H1 (cell line): ENCODE measurements around the gene TK2. TPM values are rescaled to one million over a fixed set of nuclear protein-coding genes. Genes with fewer than 3 reads are reported as not detected.

Experiments
- CTCF ChIA-PET: fragments of 300-600 bp; sonication (Branson Sonifier 250); formaldehyde crosslinking; loops from one replicate; lab custom pipeline; 2021; ENCODE audit not compliant: partially characterized antibody; lab: Charles Lee
- POLR2A ChIA-PET: fragments of 300-600 bp; sonication (Branson Sonifier 250); formaldehyde crosslinking; loops from one replicate; lab custom pipeline; 2021; ENCODE audit warnings: inconsistent platforms; ENCODE audit not compliant: partially characterized antibody; lab: Charles Lee
- DNase-seq, 2 experiments: peaks; one replicate each; pipeline versions ENCODE4 v3.0.0 to v3.0.0-alpha.2; 2010 to 2022; ENCODE audit warnings: low spot score in 2 of 2, low read depth in 1 of 2, mixed read lengths in 1 of 2
- FAIRE-seq: peaks from 2 replicates; lab custom pipeline; 2011; peaks lifted over from hg19 to GRCh38; lab: Jason Lieb, UNC
- H2AFZ ChIP-seq: 2 replicates; pipeline ENCODE4 v1.8.1; 2012; ENCODE audit warnings: low read length, inconsistent platforms
- H2AK5ac ChIP-seq: 2 replicates; pipeline ENCODE4 v1.6.1; 2013; ENCODE audit warnings: low read depth, low read length
- H2BK120ac ChIP-seq: replicated peaks from 2 replicates; pipeline ENCODE3; 2013; ENCODE audit warnings: low read depth, low read length, inconsistent platforms
- H2BK12ac ChIP-seq: 2 replicates; pipeline ENCODE4 v1.6.1; 2013; ENCODE audit warnings: low read depth, low read length
- H2BK15ac ChIP-seq: 2 replicates; pipeline ENCODE4 v1.6.1; 2013; ENCODE audit warnings: low read length
- H2BK20ac ChIP-seq: 2 replicates; pipeline ENCODE4 v1.6.1; 2013; ENCODE audit warnings: low read length
- H2BK5ac ChIP-seq: 2 replicates; pipeline ENCODE4 v1.6.1; 2013; ENCODE audit warnings: low read depth, low read length
- H3K14ac ChIP-seq: 2 replicates; pipeline ENCODE4 v1.6.1; 2013; ENCODE audit warnings: inconsistent platforms; ENCODE audit not compliant: insufficient read length
- H3K18ac ChIP-seq: 2 replicates; pipeline ENCODE4 v1.6.1; 2013; ENCODE audit warnings: low read length; ENCODE audit errors: extremely low read depth
- H3K23ac ChIP-seq: 2 replicates; pipeline ENCODE4 v1.6.1; 2013; ENCODE audit warnings: inconsistent platforms; ENCODE audit not compliant: insufficient read length
- H3K23me2 ChIP-seq: 2 replicates; pipeline ENCODE4 v1.6.1; 2013; ENCODE audit warnings: low read depth, low read length
- H3K27ac ChIP-seq: 2 replicates; pipeline ENCODE4 v1.6.1; 2011; ENCODE audit warnings: low read depth, low read length, inconsistent platforms
- H3K27me3 ChIP-seq, 4 experiments: replicated peaks in 1 of 4; 1 replicate in 1 of 4; 2 replicates in 3 of 4; pipeline versions ENCODE4 v1.6.1 to v1.8.1; 2011 to 2013; ENCODE audit warnings: low read length in 3 of 4, mild to moderate bottlenecking in 3 of 4, inconsistent platforms in 2 of 4, mixed read lengths in 2 of 4, moderate library complexity in 1 of 4; ENCODE audit not compliant: control insufficient read depth in 3 of 4, insufficient read depth in 3 of 4; ENCODE audit errors: extremely low read depth in 1 of 4
- H3K36me3 ChIP-seq, 4 experiments: 2 replicates each; pipeline versions ENCODE4 v1.6.1 to v1.8.1; 2011 to 2013; ENCODE audit warnings: mild to moderate bottlenecking in 4 of 4, low read length in 3 of 4, moderate library complexity in 2 of 4, control low read depth in 1 of 4, inconsistent platforms in 1 of 4; ENCODE audit not compliant: insufficient read depth in 4 of 4, control insufficient read depth in 2 of 4
- H3K4ac ChIP-seq: replicated peaks from 2 replicates; pipeline ENCODE3; 2013; ENCODE audit warnings: low read length, low read depth, mixed read lengths, inconsistent platforms; ENCODE audit not compliant: insufficient read length
- H3K4me1 ChIP-seq, 4 experiments: replicated peaks in 1 of 4; 1 replicate in 1 of 4; 2 replicates in 3 of 4; pipeline versions ENCODE4 v1.6.1 to v1.8.1; 2011 to 2013; ENCODE audit warnings: low read length in 3 of 4, inconsistent platforms in 2 of 4, mixed read lengths in 1 of 4; ENCODE audit not compliant: insufficient read depth in 4 of 4, control insufficient read depth in 3 of 4
- H3K4me2 ChIP-seq, 2 experiments: 2 replicates each; pipeline versions ENCODE4 v1.6.1 to v1.8.1; 2011 to 2013; ENCODE audit warnings: low read depth in 2 of 2, low read length in 2 of 2, control low read depth in 1 of 2, inconsistent platforms in 1 of 2, mild to moderate bottlenecking in 1 of 2; ENCODE audit not compliant: insufficient read depth in 1 of 2
- H3K4me3 ChIP-seq, 4 experiments: fragments of 200-600, 300-600 bp in 1 of 4; sonication (generic), shearing (Covaris generic), sonication (Bioruptor Twin) in 1 of 4; 2 replicates each; pipeline versions ENCODE4 v1.5.1 to v1.8.1; 2011 to 2016; ENCODE audit warnings: low read length in 4 of 4, low read depth in 3 of 4, control low read depth in 2 of 4, inconsistent platforms in 2 of 4, mild to moderate bottlenecking in 2 of 4, mixed read lengths in 1 of 4, moderate library complexity in 1 of 4; ENCODE audit not compliant: insufficient read depth in 2 of 4; ENCODE audit errors: extremely low read depth in 1 of 4
- H3K56ac ChIP-seq: replicated peaks from 2 replicates; pipeline ENCODE3; 2013; ENCODE audit warnings: low read depth, mild to moderate bottlenecking, mixed read lengths, low read length, inconsistent platforms; ENCODE audit not compliant: insufficient read length
- H3K79me1 ChIP-seq: 2 replicates; pipeline ENCODE4 v1.6.1; 2013; ENCODE audit warnings: low read depth, low read length, control low read depth
- H3K79me2 ChIP-seq, 2 experiments: 2 replicates each; pipeline versions ENCODE4 v1.6.1 to v1.8.1; 2012 to 2013; ENCODE audit warnings: low read length in 2 of 2, mild to moderate bottlenecking in 2 of 2, inconsistent platforms in 1 of 2; ENCODE audit not compliant: insufficient read depth in 2 of 2, control insufficient read depth in 1 of 2
- H3K9ac ChIP-seq, 4 experiments: replicated peaks in 1 of 4; 1 replicate in 1 of 4; 2 replicates in 3 of 4; pipeline versions ENCODE4 v1.6.1 to v1.8.1; 2011 to 2013; ENCODE audit warnings: low read depth in 3 of 4, low read length in 3 of 4, control low read depth in 2 of 4, mild to moderate bottlenecking in 2 of 4, moderate library complexity in 2 of 4, inconsistent platforms in 1 of 4; ENCODE audit errors: extremely low read depth in 1 of 4
- H3K9me3 ChIP-seq, 2 experiments: 2 replicates each; pipeline versions ENCODE4 v1.6.1 to v1.8.1; 2012 to 2013; ENCODE audit warnings: mild to moderate bottlenecking in 2 of 2, moderate library complexity in 2 of 2, control low read depth in 1 of 2, inconsistent platforms in 1 of 2, low read depth in 1 of 2, low read length in 1 of 2, mixed read lengths in 1 of 2; ENCODE audit not compliant: insufficient read depth in 2 of 2
- H4K20me1 ChIP-seq, 2 experiments: replicated peaks in 1 of 2; 2 replicates each; pipeline versions ENCODE3 to v1.8.1; 2011 to 2013; ENCODE audit warnings: inconsistent platforms in 2 of 2, low read length in 2 of 2, mild to moderate bottlenecking in 1 of 2; ENCODE audit not compliant: insufficient read depth in 2 of 2, control insufficient read depth in 1 of 2
- H4K5ac ChIP-seq: 2 replicates; pipeline ENCODE4 v1.6.1; 2013; ENCODE audit warnings: low read length, low read depth, mixed read lengths, inconsistent platforms; ENCODE audit not compliant: insufficient read length
- H4K8ac ChIP-seq: 2 replicates; pipeline ENCODE4 v1.8.0; 2013; ENCODE audit warnings: mild to moderate bottlenecking, moderate library complexity, low read length, inconsistent platforms; ENCODE audit not compliant: insufficient read depth; ENCODE audit errors: extremely low read depth
- H4K91ac ChIP-seq: replicated peaks from 2 replicates; pipeline ENCODE3; 2013; ENCODE audit warnings: low read length, mixed read lengths, inconsistent platforms; ENCODE audit not compliant: insufficient read length
- CBX5 ChIP-seq: fragments of 300-800, 300-1000 bp; sonication (generic); IDR thresholded peaks from 2 replicates; pipeline ENCODE4 v1.7.1; 2016; ENCODE audit warnings: antibody characterized with exemption, low read length, low read depth
- CHD1 ChIP-seq: IDR thresholded peaks from 2 replicates; pipeline ENCODE4 v1.6.1; 2012; ENCODE audit warnings: low read depth, low read length, improper control_type of control experiment
- CHD2 ChIP-seq: IDR thresholded peaks from 2 replicates; pipeline ENCODE4 v1.6.1; 2012; ENCODE audit warnings: low read length, improper control_type of control experiment
- HDAC2 ChIP-seq, 2 experiments: fragments of 300-600 bp in 1 of 2; sonication (generic) in 1 of 2; IDR thresholded peaks; 2 replicates each; pipeline ENCODE4 v1.6.1; 2011 to 2012; ENCODE audit warnings: low read depth in 2 of 2, low read length in 2 of 2, mild to moderate bottlenecking in 2 of 2, moderate library complexity in 2 of 2, borderline replicate concordance in 1 of 2, inconsistent platforms in 1 of 2
- JUND ChIP-seq: IDR thresholded peaks from 2 replicates; pipeline ENCODE4 v1.6.1; 2011; ENCODE audit warnings: mild to moderate bottlenecking, improper control_type of control experiment, low read length
- PHF8 ChIP-seq: fragments of 200-600 bp; sonication (generic); conservative IDR thresholded peaks from 2 replicates; pipeline ENCODE4 v1.7.1; 2012; ENCODE audit warnings: low read depth, mild to moderate bottlenecking, inconsistent platforms, low read length, moderate library complexity
- POLR2A ChIP-seq, 2 experiments: IDR thresholded peaks; 1 replicate in 1 of 2; 2 replicates in 1 of 2; pipeline ENCODE4 v1.6.1; 2011; ENCODE audit warnings: low read depth in 2 of 2, low read length in 2 of 2, mild to moderate bottlenecking in 2 of 2; ENCODE audit errors: control extremely low read depth in 1 of 2
- POLR2AphosphoS5 ChIP-seq: IDR thresholded peaks from 2 replicates; pipeline ENCODE4 v1.6.1; 2011; ENCODE audit warnings: low read depth, low read length
- SP4 ChIP-seq: IDR thresholded peaks from 2 replicates; pipeline ENCODE4 v1.6.1; 2012; ENCODE audit warnings: low read length, inconsistent platforms
- TAF7 ChIP-seq: optimal IDR thresholded peaks from 2 replicates; pipeline ENCODE3; 2011; ENCODE audit warnings: low read depth, mild to moderate bottlenecking, inconsistent platforms, low read length, moderate library complexity, borderline replicate concordance
- TBP ChIP-seq: IDR thresholded peaks from 2 replicates; pipeline ENCODE4 v1.6.1; 2011; ENCODE audit warnings: low read depth, low read length, improper control_type of control experiment
- YY1 ChIP-seq: IDR thresholded peaks from 2 replicates; pipeline ENCODE4 v1.6.1; 2011; ENCODE audit warnings: low read depth, mild to moderate bottlenecking, low read length
- WGBS, 2 experiments: shearing (Covaris generic) in 1 of 2; methylation state at CpG; one replicate each; pipeline versions ENCODE4 v1.1.6 to v1.1.7; 2013 to 2015; ENCODE audit warnings: low lambda C conversion rate in 2 of 2, mixed read lengths in 2 of 2, inconsistent platforms in 1 of 2, low coverage in 1 of 2, missing lambda C conversion rate in 1 of 2; ENCODE audit not compliant: insufficient replicate concordance in 2 of 2, insufficient coverage in 1 of 2, insufficient read length in 1 of 2; ENCODE audit errors: extremely low coverage in 1 of 2, missing lambda C conversion rate in 1 of 2; 5-methylcytosine and 5-hydroxymethylcytosine counted together
- polyA plus RNA-seq, 7 experiments: library from polyadenylated mRNA; depleted of rRNA in 3 of 7; stranded (reverse) in 5 of 7; unstranded in 2 of 7; fragments of >200 nt in 5 of 7; fragments of 200-250 nt in 2 of 7; gene quantifications; 1 replicate in 5 of 7; 2 replicates in 1 of 7; 4 replicates in 1 of 7; pipeline versions ENCODE4 v1.2.1 to v1.2.3, GENCODE V29; 2011 to 2013; ENCODE audit warnings: missing spikeins in 2 of 7, mixed read lengths in 2 of 7
- total RNA-seq: library from RNA; stranded (reverse); fragmentation: NEBNext Ultra II Directional; extraction: Animal tissue kit (Norgen Biotek cat#: 25700); gene quantifications from 2 replicates; pipeline ENCODE4 v1.2.1, GENCODE V29; 2021

TK2 gene
- total and polyA plus RNA-seq, 2 of the 8 experiments (the other 6 are each of a cell fraction or from before 2014, with no cell fraction given): 2.7 to 3.6 TPM

- POLR2A ChIA-PET: interaction anchor here (0.7 kb wide), 1 partner anchor 38 kb away, joined by 3 read pairs; the partner anchor contains the start of gene CKLF
- Histone ChIP-seq H2AK5ac (no peak overlapping the region), H3K79me1 (no peaks in the 10 kb centered on the region), H3K23ac (no peak overlapping the region), H3K56ac (no peak overlapping the region), H3K36me3 (no peaks in the 10 kb centered on the region), H4K91ac (no peak overlapping the region), H3K4ac (no peak overlapping the region), H3K14ac (no peak overlapping the region), H3K79me2 (no peaks in the 10 kb centered on the region), H2BK20ac (no peak overlapping the region), H2BK15ac (no peak overlapping the region), H2AFZ (no peak overlapping the region), H4K8ac (no peak overlapping the region), H3K18ac (no peak overlapping the region), H3K4me1 (no peaks in the 10 kb centered on the region), H3K9me3 (no peaks in the 10 kb centered on the region), H2BK5ac (no peak overlapping the region), H3K23me2 (no peaks in the 10 kb centered on the region), H3K9ac (no peak overlapping the region), H4K20me1 (no peaks in the 10 kb centered on the region), H3K27ac (no peak overlapping the region), H3K4me3 (no peak overlapping the region), H3K27me3 (no peaks in the 10 kb centered on the region), H2BK120ac (no peak overlapping the region), H3K4me2 (no peak overlapping the region), H4K5ac (no peak overlapping the region), H2BK12ac (no peak overlapping the region)
- 85% methylated on average over 8 of the region's 8 CpGs; no CpG with 5 or more reads in 1 of the 2 experiments for WGBS, 2 experiments
- no peak for FAIRE-seq
- CTCF ChIA-PET: interaction anchor here (0.6 to 2.5 kb wide), 18 partner anchors 11 to 184 kb away, joined by 3 to 30 read pairs (median 5); partner anchors contain the start of genes CMTM2 and CMTM3
- DNase-seq: no peak
- no peak for TF ChIP-seq SP4
- no peak for TF ChIP-seq YY1
- no peak for TF ChIP-seq JUND
- no peak for TF ChIP-seq PHF8
- TF ChIP-seq CHD1: no peak
- TF ChIP-seq CHD2: no peak
- no peak for TF ChIP-seq TBP
- TF ChIP-seq CBX5: no peak
- TF ChIP-seq POLR2A (IDR thresholded peaks at IDR 0.05; ENCODE audit: control extremely low read depth in 1 of 2, low read depth in 2 of 2, low read length in 2 of 2): no peak
- no peak for TF ChIP-seq HDAC2 (IDR thresholded peaks at IDR 0.05; ENCODE audit: borderline replicate concordance in 1 of 2, low read depth in 2 of 2, low read length in 2 of 2)
- TF ChIP-seq TAF7: no peak
- TF ChIP-seq POLR2AphosphoS5: no peak
Observed at GRCh38 chr16:66590322-66590721, 40.4 kb upstream of the TK2 start.
